ENCODE results near the gene IL34.

IL34 gene

DNA sequence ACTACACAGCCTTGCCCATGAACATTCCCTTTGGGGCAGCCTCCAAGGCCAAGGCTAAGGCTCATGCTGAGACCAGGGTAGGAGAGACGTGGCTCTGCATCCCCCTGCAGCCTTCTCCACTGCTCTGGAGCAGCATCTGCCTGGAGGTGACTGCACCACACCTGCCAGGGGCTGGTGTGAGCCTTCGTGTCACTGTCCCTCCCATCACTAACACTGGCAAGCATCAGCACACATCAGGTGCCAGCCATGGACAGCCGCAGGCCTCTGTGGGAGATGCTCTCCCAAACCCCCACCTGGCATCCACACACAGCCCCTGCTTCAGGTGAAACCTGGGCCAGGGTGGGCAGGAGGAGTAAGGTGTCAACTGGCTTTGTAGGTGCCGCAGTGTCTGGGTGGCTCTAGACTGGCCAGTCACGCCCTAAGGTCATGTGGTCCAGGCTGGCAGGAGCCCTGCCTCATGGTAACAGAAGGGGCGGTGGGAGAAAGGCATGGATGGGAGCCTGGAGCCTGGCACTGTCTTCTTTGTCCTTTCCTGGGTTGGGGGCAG, 57.5 kb downstream of the IL34 start:
- no peak for DNase-seq

DNA sequence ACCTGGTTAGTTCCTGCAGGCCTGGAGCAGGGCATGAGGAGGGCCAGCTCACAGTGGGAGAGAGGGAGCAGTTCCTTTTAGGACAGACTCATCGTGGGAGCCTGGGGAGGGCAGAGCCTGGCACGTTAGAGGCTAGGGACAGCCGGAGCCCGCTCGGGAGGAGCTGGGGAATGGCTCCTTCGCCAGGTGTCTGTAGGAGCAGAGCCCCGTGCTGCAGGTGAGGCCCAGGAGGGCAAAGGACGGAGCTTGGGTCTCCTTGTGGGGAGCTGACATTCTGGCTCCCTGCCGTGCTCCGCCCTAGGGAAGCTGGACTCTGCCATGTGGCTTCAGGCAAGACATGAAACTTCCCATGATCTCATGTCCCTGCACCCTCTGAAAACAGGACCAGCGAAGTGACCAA, 58.2 kb downstream of the IL34 start:
- DNase-seq: no peak

DNA sequence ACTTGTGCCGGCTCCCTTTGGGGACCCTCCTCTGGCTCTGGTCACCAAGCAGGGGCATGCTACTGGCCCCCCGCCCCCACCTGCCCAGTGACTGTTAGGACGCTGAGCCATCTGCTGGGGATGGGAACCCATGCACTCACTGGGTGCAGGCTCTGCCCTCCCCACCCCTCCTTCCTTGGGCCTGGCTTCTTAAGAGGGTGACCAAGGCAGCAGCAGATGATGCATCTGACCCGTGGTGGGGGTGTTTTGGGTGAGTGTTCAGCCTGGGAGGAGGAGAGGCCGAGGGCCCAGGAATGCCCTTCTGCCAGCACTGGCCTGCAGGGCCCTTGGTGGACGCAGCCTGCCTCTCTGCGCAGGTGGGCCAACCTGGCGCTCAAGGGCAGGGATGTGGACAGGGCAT, 58.7 kb downstream of the IL34 start:
- no peak for DNase-seq

DNA sequence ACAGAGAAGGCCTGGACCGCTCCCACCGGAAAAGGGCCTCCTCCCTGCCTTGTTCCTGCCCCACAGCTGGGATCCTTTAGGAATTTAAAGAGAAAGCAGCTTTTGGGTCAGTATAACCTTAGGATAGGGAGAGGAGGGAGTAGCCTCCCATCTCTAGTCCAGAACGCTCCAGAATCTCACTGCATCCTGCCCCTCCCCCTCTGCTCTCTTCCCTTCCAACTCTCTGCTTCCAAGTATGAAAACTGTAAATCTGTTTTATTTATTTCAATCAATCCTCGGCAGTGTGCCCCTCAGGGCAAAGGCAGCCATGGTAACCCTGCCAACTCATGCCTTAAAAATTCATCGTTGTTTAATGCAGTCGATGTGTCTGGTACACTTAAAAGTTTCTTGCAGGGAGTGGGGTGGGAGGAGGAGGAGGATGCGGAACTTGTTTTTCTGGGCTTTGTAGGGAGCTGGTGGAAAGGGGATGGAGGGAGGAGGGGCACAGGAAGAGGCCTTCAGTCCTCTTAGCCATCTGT, 60.6 kb downstream of the IL34 start:
- no peak for DNase-seq

DNA sequence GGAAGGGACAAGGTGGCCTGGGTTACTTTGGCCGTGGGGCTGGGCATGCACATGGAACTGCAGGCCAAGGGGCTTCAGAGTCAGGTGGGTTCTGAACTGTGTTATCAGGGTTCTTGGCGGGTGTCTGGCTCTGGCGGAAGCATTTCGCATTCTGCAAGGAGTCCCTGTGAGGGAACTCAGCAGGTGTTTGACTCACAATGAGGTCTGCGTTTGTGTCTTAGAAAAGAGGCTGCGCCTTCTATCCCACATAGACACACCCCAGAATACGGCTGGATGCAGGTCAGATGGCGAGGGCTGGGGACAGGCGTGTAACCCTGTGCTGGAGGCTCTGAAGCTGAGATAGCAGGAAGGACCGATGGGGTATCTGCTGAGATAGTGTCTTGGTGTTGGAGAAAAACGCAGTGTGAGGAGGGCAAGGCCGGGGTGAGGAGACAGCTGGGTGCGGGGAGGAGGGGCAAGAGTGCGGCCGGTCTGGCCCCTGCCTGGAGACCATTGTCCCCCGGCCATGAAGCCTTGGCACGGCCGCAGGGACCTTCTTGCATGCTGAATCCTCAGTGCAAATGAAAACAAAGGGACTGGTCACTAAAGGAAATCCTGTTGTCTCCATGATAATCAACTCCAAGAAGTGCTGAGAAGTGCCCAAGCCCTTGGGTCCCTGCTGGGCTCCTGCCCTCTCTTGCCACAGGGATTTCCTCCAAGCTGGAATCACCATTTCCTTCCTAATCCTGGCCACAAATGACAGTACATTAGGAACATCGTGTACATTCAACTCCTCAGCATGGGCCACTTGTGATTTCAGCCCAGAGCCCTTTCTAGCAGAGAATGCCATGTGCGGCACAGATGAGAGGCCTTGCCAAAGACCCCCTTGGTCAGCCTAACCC, 62.2 kb downstream of the IL34 start:
- no peak for DNase-seq

DNA sequence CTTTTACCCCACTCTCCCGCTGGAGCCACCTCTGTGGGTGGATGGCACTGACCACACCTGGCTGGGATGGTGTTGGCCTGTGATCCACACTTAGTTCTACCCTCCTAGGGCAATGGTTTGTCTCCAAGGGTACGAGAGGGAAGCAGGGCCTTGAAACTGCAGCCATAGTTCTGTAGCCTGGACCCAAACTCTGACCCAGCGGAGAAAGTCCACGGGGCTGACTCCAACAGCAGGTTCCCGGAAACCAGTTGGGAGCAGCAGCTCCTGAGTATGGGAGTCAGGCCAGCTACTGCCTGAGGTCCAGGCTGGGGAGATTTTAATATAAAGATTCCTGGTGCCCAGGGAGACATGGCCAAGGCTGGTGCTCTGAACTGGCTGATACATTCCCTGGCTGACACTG, 63.1 kb downstream of the IL34 start:
- DNase-seq: no peak

DNA sequence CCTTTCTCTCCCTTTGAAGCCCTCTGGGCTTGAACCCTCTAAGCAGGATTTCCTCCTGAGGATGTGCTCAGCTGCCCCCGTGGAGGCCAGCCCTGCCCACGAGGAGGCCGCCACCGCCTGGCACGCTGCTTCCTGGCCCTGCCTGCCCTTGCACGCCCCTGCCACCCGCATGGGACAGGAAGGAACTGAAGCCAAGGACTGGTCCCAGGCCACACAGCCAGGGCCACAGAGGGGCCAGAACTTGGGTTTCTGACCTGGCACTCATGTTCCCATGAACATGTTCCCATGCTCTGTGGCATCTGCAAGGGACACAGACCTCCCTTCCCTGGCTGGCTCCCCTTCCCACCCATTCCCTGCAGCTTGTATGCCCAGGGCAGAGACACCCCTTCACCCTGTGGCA, 63.6 kb downstream of the IL34 start:
- DNase-seq: no peak
